NK-92 (cell line): ENCODE results near the gene CERT1.
"Not testable (repeated sequence)": the region's sequence is repeated elsewhere in the genome, so short reads cannot be mapped to it uniquely, and the experiment has no call there.

Source experiments
- DNase-seq: peaks from one replicate; lab custom pipeline; 2025; ENCODE audit not compliant: unreplicated experiment; lab: John Stamatoyannopoulos, UW

Gene CERT1

DNA sequence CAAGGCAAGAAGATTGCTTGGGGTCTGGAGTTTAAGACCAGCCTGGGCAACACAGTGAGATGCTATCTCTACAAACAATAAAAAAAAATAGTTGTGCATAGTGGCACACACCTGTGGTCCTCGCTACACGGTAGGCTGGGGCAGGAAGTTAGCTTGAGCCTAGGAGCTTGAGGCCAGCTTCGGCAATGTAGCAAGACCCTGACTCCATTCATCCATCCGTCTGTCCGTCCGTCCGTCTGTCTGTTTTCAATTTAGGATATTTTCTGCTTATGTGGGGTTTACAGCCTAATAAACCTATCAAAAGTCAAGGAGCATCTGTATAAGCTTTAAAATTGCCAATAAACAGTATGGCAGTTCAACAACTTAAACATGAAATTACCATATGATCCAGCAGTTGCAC lies 154.7 kb downstream of the CERT1 start:
- no peak for DNase-seq

DNA sequence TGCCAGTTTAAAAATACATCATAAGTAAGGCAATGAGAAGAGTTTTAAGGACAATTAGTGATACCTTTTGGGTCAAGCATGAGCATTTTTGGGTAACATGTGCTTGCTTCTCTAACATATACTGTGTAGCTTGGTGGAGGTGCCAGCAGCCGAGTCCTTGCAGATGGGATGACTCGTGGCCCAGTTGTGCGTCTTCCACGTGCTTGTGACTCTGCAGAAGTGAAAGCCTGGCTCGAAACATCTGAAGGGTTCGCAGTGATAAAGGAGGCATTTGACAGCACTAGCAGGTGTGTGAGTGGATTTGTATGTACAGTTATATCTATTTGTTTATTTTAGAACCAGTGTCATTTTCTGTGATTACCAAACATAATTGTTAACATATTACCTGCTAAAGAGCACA lies 156.2 kb downstream of the CERT1 start:
- no peak for DNase-seq

DNA sequence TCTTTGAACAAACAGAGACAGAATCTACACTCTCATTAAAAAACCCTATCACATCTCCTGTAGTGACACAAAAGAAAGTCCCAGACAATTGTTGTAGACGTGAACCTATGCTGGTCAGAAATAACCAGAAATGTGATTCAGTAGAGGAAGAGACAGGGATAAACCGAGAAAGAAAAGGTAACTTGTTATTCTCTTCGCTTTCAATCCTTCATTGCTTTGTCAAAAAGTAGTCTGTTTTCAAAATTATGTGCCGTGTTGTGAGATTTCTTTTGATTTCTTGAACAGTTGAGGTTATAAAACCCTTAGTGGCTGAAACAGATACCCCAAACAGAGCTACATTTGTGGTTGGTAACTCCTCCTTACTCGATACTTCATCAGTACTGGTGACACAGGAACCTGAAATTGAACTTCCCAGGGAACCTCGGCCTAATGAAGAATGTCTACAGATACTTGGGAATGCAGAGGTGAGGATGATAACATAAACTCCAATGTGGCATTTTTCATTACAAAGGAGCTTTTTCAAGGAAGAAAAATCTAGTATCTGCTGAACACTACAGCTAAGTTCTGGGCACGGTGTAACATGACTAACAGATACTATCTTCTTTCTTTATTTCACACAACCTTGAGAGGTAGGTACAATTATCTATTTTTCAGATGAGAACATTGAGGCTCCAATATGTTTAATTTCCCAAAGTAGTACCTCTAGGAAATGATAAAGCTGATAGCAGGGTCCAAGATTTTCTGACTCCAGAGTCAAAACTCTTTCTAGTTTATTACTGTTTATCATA lies 160.1 kb downstream of the CERT1 start:
- no peak for DNase-seq

DNA sequence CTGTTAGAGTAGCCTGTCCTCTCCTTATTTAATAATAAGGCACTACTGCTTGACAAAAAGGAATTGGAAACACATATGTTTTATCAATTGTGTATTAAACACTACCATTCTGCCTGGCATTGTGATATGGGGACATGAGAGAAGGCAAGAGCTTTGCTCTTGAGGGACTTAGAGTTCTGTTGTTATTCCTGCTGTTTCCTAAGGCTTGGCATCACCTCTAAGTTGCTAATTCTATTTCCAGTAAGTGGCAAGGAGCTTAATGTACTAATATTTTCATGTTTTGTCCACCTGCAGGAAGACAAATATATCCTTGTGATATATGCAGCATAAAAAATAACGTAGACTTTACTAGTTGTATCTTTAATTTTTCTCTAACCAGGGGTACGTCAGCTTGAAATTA lies 161.8 kb downstream of the CERT1 start:
- no peak for DNase-seq

DNA sequence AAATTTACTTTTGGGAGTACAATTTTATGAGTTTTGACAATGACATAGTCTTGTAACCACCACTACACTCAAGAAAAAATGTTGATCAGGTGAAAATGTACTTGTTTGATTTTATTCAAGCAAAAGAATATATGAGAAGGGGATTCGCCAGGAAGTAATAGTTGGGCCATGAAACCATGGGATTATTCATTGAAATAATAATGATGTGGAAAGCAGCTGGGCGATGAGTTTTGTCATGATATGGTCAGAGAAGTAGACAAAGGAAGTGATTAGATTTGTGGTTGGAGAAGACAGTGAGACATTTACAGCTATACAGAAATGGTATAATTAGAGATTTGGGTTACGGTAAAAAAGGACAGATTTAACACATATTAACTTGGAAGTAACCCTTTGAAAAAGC lies 163.2 kb downstream of the CERT1 start:
- no peak for DNase-seq

- DNase-seq = no peak
Observed at GRCh38 chr5:75342836-75343235, 168.6 kb downstream of the CERT1 start.

DNA sequence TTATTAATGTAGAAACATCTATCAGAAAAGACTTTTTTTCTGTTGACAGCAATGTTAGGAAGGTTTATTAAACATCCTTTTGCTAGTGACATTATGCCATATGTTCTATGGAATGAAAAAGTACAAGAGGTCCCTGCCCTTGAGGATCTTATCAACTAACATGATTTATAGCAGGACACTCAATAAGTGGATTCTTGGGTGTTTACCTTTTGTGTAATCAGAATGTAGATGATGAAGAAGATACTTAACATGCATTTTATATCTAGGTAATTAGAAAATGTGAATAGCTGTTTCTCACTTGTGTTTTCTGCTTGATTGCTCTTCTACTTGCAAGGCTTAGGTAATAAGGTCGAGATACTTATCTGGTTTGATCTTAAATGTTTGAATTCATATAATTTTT lies 169.5 kb downstream of the CERT1 start:
- DNase-seq = no peak

DNA sequence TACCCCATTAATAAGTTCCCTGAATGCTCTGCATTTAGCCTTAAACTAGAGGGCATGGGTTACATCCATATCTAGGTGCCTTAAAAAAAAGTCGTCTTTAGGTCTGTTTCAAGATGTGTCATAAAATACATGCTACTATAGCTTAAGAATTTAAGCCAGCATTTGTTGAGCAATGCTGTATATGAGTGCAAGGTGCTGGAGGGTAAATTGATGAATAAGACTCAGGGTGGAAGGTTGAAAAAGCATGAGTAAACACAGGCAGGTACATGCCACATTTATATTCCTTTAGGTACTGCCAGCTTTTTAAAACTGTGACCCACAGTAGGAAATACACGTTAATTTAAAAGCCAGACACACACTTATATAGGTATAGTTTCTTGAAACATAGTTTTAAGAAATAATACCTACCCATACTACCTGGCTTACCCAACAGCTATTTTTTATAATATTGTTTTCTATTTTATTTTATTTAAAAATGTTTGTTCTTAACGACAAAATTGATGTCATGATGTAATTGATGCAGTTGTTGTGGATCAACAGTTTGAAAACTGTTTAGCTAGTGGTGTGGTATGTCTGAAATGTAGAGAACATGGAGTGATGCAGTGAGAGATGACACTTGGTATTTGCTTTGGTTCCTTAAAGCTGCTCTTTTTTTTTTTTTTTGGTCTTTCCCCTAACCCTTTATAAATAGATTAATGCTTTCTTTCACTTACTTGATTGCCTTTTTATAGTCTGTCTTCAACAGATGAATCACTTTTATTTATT lies 170.5 kb downstream of the CERT1 start:
- DNase-seq = no peak

DNA sequence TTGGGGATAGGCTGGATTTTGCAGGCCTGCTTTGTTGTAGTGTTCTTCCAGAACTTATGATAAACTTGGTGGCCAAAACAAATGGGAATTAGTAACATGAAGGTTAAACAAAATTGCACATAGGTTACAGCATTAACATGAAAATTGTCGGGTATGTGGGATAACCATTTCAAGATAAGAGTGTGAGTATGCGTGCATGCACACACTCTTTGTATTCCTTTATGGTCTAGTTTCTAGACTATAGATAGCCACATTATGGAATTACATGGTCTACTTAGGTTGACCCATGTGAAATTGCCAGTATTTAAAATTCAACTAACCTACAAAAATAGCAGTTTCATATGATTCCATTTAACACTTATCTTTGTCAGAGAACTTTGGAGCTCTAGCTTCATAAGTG lies 173.0 kb downstream of the CERT1 start:
- DNase-seq = no peak

DNA sequence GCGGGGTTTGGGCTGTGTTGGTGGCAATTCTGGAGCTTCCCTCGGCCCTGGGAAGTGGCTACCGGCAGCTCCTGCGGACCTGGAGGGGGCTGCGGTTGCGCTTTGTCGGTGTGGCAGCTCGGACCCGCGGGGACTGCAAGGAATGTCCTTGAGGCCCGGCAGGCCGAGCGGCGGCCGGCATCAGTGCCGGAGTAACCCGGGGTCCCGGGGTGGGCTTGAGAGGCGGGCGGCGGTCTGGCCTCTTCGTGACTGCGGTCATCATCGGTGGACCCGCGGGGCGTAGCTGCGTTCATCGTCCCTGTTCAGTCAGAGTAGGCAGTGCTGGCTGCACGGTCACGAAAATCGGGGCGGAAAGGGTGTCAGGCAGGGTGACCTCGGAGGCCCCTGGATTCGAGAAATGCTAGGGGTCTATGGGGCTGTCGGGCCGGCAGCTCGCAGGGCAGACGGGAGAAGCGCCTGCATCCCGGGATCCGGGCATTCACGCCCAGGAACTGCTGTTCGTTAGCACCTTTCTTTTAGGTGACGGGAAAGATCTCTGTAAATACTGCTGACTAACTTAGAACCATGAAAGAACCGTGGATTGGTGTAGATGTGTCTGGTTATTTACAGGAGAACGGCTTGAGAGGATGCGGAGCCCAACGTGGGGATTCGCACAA lies 173.9 kb downstream of the CERT1 start:
- no peak for DNase-seq

- DNase-seq = peak; percentile 95
Observed at GRCh38 chr5:75336615-75337336, 174.7 kb downstream of the CERT1 start, which contains the start of gene HMGCR. Gene HMGCR (plus strand): TSS chr5:75337220. CDS start chr5:75342606, 5,386 bp downstream.

GRCh38 chr5:75335952-75336614 lies 175.3 kb downstream of the CERT1 start:
- no peak for DNase-seq

DNA sequence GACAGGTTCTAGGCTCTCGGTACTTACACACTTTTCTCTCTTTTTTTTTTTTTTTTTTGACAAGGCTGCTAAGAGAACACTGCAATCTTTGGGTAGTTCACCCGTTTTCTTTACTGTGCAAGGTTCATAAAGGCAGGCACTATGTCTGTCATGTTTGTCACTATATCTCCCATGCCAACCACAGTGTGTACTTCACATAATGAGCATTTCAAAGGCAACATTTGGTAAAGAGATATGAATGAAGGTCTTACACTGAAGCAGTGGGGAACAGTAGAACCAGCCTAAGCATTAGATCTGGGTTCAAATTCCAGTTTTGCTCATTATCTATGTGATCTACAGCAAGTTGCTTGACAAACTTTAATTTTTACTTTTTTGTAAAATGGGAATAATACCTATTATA lies 175.9 kb downstream of the CERT1 start:
- no peak for DNase-seq

DNA sequence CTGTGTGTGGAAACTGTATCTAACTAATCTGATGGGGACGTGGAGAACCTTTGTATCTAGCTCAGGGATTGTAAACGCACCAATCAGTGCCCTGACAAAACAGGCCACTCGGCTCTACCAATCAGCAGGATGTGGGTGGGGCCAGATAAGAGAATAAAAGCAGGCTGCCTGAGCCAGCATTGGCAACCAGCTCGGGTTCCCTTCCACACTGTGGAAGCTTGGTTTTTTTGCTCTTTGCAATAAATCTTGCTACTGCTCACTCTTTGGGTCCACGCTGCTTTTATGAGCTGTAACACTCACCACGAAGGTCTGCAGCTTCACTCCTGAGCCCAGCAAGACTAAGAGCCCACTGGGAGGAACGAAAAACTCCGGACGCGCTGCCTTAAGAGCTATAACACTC lies 177.0 kb downstream of the CERT1 start:
- not testable (repeated sequence) for DNase-seq

DNA sequence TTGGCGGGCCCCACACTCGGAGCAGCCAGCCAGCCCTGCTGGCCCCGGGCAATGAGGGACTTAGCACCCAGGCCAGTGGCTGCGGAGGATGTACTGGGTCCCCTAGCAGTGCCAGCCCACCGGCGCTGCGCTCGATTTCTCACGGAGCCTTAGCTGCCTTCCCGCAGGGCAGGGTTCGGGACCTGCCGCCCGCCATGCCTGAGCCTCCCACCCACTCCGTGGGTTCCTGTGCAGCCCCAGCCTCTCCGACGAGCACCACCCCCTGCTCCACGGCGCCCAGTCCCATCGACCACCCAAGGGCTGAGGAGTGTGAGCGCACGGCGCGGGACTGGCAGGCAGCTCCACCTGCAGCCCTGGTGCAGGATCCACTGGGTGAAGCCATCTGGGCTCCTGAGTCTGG lies 177.7 kb downstream of the CERT1 start:
- not testable (repeated sequence) for DNase-seq

DNA sequence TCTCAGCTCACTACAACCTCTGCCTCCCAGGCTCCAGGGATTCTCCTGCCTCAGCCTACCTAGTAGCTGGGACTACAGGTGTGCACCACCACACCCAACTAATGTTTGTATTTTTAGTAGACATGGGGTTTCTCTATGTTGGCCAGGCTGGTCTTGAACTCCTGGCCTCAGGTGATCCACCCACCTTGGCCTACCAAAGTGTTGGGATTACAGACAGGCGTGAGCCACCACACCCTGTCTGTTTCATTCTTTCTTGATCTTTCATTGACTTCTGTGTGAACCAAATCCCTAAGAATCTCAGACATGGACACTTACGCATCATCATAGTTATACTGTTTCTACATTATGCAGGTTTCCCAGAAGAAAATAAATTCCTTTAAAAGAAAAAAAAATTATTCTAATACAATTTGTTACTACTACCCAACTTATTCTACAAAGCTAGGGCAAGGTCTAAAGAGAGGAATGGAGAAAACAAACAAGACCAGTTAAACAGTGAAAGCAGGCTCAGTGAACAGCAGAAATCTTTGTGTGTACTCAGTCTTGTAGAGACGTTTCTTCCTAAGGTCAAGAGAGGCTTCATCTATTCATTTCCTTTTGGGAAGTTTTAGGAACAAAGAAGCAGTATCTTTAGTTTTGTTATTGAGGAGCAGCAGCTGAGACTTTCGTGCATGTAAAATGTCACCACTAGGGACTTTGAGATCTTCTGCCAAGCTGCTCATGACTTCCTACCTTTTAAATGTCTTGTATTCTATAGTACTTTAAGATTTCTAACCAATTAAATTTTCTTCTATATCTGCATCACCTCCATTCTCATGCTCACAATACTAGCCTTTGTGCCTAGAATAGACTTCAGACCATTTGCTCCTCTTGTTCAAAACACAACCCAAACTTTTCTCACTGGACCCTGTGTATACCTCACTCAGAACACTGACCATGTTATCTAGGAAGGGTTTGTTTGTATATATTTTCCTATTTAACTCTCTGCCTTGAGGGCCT lies 180.0 kb downstream of the CERT1 start:
- DNase-seq = no peak

DNA sequence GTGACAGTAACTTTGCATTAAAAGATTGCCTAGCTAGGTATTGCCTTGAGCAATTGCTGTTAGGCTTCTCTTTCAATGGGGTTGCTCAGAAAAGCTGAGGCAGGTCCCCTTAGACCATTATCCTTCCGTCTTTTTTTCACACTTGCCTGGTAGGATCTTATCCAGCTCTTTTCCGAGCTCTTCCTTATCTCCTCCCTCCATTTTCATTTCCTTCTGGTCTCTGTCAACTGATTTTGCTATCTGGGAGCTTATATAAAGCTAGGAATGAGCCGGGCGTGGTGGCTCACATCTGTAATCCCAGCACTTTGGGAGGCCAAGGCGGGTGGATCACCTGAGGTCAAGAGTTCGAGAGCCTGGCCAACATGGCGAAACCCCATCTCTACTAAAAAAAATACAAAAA lies 181.0 kb downstream of the CERT1 start:
- no peak for DNase-seq
